SK-N-SH (cell line): Measurements from ENCODE around the gene PEX14. TPM values are rescaled to one million over a fixed set of nuclear protein-coding genes. Genes with fewer than 3 reads are reported as not detected.

Experiments used
- CTCF ChIA-PET: fragments of 300-600, 350-600 bp; formaldehyde crosslinking; extraction: SDS; loops from one replicate; lab custom pipeline; 2021; lab: Yijun Ruan, JAX
- POLR2A ChIA-PET: fragments of 350-600 bp; sonication (Branson Sonifier 250); formaldehyde crosslinking; extraction: SDS; loops from one replicate; lab custom pipeline; 2020; ENCODE audit warnings: antibody characterized with exemption, inconsistent platforms; lab: Yijun Ruan, JAX
- DNase-seq: peaks from one replicate; pipeline ENCODE4 v3.0.0; 2012
- H2AFZ ChIP-seq: fragments of 200-600 bp; sonication (generic); 2 replicates; pipeline ENCODE4 v1.8.1; 2016; ENCODE audit warnings: antibody characterized with exemption, mild to moderate bottlenecking, low read depth
- H3F3A ChIP-seq: fragments of 200-600 bp; sonication (generic); replicated peaks from 2 replicates; pipeline ENCODE3; 2016; ENCODE audit warnings: antibody characterized with exemption, mild to moderate bottlenecking; ENCODE audit not compliant: insufficient read depth
- H3K27ac ChIP-seq, 2 experiments: fragments of 200-500 bp in 1 of 2; fragments of 200-600 bp in 1 of 2; sonication (Bioruptor generic) in 1 of 2; sonication (generic), shearing (Covaris generic) in 1 of 2; 2 replicates each; pipeline versions ENCODE4 v1.5.1 to v1.6.1; 2014 to 2016; ENCODE audit warnings: low read depth in 2 of 2, inconsistent platforms in 1 of 2, low read length in 1 of 2, mild to moderate bottlenecking in 1 of 2, mixed read lengths in 1 of 2
- H3K27me3 ChIP-seq: fragments of 200-600 bp; sonication (generic), shearing (Covaris generic); 2 replicates; pipeline ENCODE4 v1.6.1; 2016; ENCODE audit warnings: mixed run types; ENCODE audit not compliant: insufficient read depth
- H3K36me3 ChIP-seq, 2 experiments: fragments of 200-500 bp in 1 of 2; fragments of 200-600 bp in 1 of 2; sonication (Bioruptor generic) in 1 of 2; sonication (generic) in 1 of 2; replicated peaks in 1 of 2; 2 replicates each; pipeline versions ENCODE3 to v1.5.1; 2014 to 2016; ENCODE audit warnings: low read length in 1 of 2, mild to moderate bottlenecking in 1 of 2; ENCODE audit not compliant: insufficient read depth in 2 of 2, control insufficient read depth in 1 of 2
- H3K4me1 ChIP-seq, 2 experiments: fragments of 200-500 bp in 1 of 2; fragments of 200-600 bp in 1 of 2; sonication (Bioruptor generic) in 1 of 2; sonication (generic), shearing (Covaris generic) in 1 of 2; 2 replicates each; pipeline versions ENCODE4 v1.5.1 to v1.6.1; 2014 to 2016; ENCODE audit warnings: low read depth in 1 of 2, low read length in 1 of 2, mixed run types in 1 of 2; ENCODE audit not compliant: insufficient read depth in 2 of 2, control insufficient read depth in 1 of 2
- H3K4me2 ChIP-seq: fragments of 200-600 bp; sonication (generic), shearing (Covaris generic); 2 replicates; pipeline ENCODE4 v1.6.1; 2017; ENCODE audit warnings: mixed run types
- H3K4me3 ChIP-seq, 2 experiments: fragments of 200-500 bp in 1 of 2; fragments of 200-600 bp in 1 of 2; sonication (Bioruptor generic) in 1 of 2; sonication (generic), shearing (Covaris generic) in 1 of 2; 2 replicates each; pipeline versions ENCODE4 v1.5.1 to v1.8.1; 2014 to 2016; ENCODE audit warnings: low read depth in 2 of 2, inconsistent platforms in 1 of 2, low read length in 1 of 2, mild to moderate bottlenecking in 1 of 2, mixed read lengths in 1 of 2, moderate library complexity in 1 of 2
- H3K79me2 ChIP-seq: fragments of 200-600 bp; sonication (generic); 2 replicates; pipeline ENCODE4 v1.8.1; 2017; ENCODE audit warnings: mild to moderate bottlenecking; ENCODE audit not compliant: insufficient read depth
- H3K9ac ChIP-seq: fragments of 200-600 bp; sonication (generic); 2 replicates; pipeline ENCODE4 v1.6.1; 2017; ENCODE audit warnings: mixed run types
- H3K9me2 ChIP-seq: fragments of 200-600 bp; sonication (generic); 2 replicates; pipeline ENCODE4 v1.6.1; 2017; ENCODE audit warnings: mixed run types
- H3K9me3 ChIP-seq: fragments of 200-600 bp; sonication (generic); 2 replicates; pipeline ENCODE4 v1.6.1; 2017; ENCODE audit warnings: mixed run types, mild to moderate bottlenecking, moderate library complexity
- H4K20me1 ChIP-seq: fragments of 200-600 bp; sonication (generic); 2 replicates; pipeline ENCODE4 v1.6.1; 2017; ENCODE audit warnings: mild to moderate bottlenecking, mixed run types; ENCODE audit not compliant: insufficient read depth
- EZH2phosphoT487 ChIP-seq: fragments of 200-600 bp; sonication (generic); IDR thresholded peaks from 2 replicates; pipeline ENCODE4 v1.6.1; 2017; ENCODE audit warnings: low read depth, mixed run types, mild to moderate bottlenecking, antibody characterized with exemption, moderate library complexity, borderline replicate concordance
- FOXJ3 ChIP-seq: sonication (generic); formaldehyde crosslinking; IDR thresholded peaks from 2 replicates; pipeline ENCODE4 v1.5.1; 2020; ENCODE audit warnings: mild to moderate bottlenecking, missing genetic modification reagents
- GABPA ChIP-seq: IDR thresholded peaks from 2 replicates; pipeline ENCODE4 v1.4.0; 2012; ENCODE audit warnings: low read depth, mild to moderate bottlenecking
- GATA2 ChIP-seq: sonication (generic); formaldehyde crosslinking; IDR thresholded peaks from 2 replicates; pipeline ENCODE4 v1.5.0; 2020; ENCODE audit warnings: mild to moderate bottlenecking, missing genetic modification reagents
- NRF1 ChIP-seq: IDR thresholded peaks from 2 replicates; pipeline ENCODE4 v1.6.1; 2012; ENCODE audit warnings: low read depth, mild to moderate bottlenecking, low read length
- POLR2AphosphoS5 ChIP-seq: IDR thresholded peaks from 2 replicates; pipeline ENCODE4 v1.6.1; 2012; ENCODE audit warnings: low read depth, low read length
- RAD21 ChIP-seq: IDR thresholded peaks from 2 replicates; pipeline ENCODE4 v1.6.1; 2012; ENCODE audit warnings: mild to moderate bottlenecking, low read length
- RCOR1 ChIP-seq: fragments of 150-350 bp; IDR thresholded peaks from 2 replicates; pipeline ENCODE4 v1.6.1; 2017; ENCODE audit warnings: antibody characterized with exemption, low read length
- RXRA ChIP-seq: IDR thresholded peaks from 2 replicates; pipeline ENCODE4 v1.4.0; 2012; ENCODE audit warnings: low read depth, mild to moderate bottlenecking, borderline replicate concordance
- TEAD4 ChIP-seq: IDR thresholded peaks from 2 replicates; pipeline ENCODE4 v1.4.0; 2012; ENCODE audit warnings: mild to moderate bottlenecking, borderline replicate concordance; ENCODE audit not compliant: insufficient read depth
- USF1 ChIP-seq: IDR thresholded peaks from 2 replicates; pipeline ENCODE4 v1.4.0; 2012; ENCODE audit warnings: low read depth, borderline replicate concordance
- YY1 ChIP-seq: IDR thresholded peaks from 2 replicates; pipeline ENCODE4 v1.4.0; 2012; ENCODE audit warnings: low read depth, mild to moderate bottlenecking
- WGBS: methylation state at CpG from one replicate; pipeline ENCODE4 v1.1.6; 2017; ENCODE audit warnings: low lambda C conversion rate; 5-methylcytosine and 5-hydroxymethylcytosine counted together
- polyA plus RNA-seq, 3 experiments: library from polyadenylated mRNA; depleted of rRNA; stranded (reverse); fragments of >200 nt; gene quantifications; 2 replicates each; pipeline ENCODE4 v1.2.3, GENCODE V29; 2012
- TF ChIP-seq, protein P1 (sequence below): IDR thresholded peaks from 2 replicates; pipeline ENCODE4; 2012

Gene PEX14
- polyA plus RNA-seq, 1 of the 3 experiments (the other 2 are of a cell fraction): 36.2 TPM

DNA sequence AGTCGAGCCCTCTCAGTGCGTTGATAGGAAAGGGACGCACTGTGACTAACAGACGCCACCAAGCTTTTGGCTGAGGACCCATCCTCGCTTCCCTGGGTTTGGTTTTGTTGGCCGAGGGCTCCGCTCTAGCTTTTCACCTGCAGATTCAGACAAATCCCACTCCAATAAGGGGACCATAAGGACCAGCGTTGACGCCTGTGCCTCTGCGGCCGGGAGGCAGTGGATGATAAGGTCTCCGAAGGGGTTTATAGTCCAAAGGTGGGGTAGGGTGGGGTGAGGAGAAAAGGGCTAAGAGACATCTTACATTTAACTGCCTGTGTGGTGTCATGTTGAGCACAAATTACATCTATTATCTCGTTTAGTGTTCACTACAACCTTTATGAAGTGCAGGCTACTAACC lies 760 bp downstream of the PEX14 start:
- H3K9me2 ChIP-seq: no peaks in the 10 kb centered on the region
- peaks cover 8 to 13% of the 10 kb centered on the region in 2 experiments; a peak in 3 of 4 replicates for H3K4me1 ChIP-seq
- POLR2A ChIA-PET: interaction anchor here (1.0 kb wide), 1 partner anchor 77 kb away, joined by 4 read pairs; the partner anchor contains the start of gene PGD
- WGBS: 8% methylated on average over 12 of the region's 13 CpGs
- H3K79me2 ChIP-seq: peaks cover 73% of the 10 kb centered on the region
- no peaks in the 10 kb centered on the region for H3K9me3 ChIP-seq
- no peak for TF ChIP-seq NRF1
- TF ChIP-seq USF1: no peak
- TF ChIP-seq, all 33 proteins: peak for 0
- H3K36me3 ChIP-seq: no peaks in the 10 kb centered on the region
- H3K4me3 ChIP-seq: peak overlapping the region; percentile 81 to 83
- no peak overlapping the region for H2AFZ ChIP-seq
- no peaks in the 10 kb centered on the region for H3K27me3 ChIP-seq
- peak overlapping the region; percentile 40 to 76; a peak in 3 of 4 replicates for H3K27ac ChIP-seq
- peak overlapping the region; percentile 86 for H3K4me2 ChIP-seq
- H3K9ac ChIP-seq: peak overlapping the region; percentile 82
- peak; percentile 19 for DNase-seq
- peaks cover 7% of the 10 kb centered on the region for H3F3A ChIP-seq
- no peaks in the 10 kb centered on the region; the same call in 1 of the 2 replicates for H4K20me1 ChIP-seq
- CTCF ChIA-PET: interaction anchor here (1.4 to 1.5 kb wide), 2 partner anchors 19 to 42 kb away, joined by 4 to 12 read pairs; no protein-coding TSS in a partner anchor

GRCh38 chr1:10479296-10479695 lies 4.5 kb downstream of the PEX14 start:
- peaks cover 93% of the 10 kb centered on the region for H3K79me2 ChIP-seq
- H4K20me1 ChIP-seq: no peaks in the 10 kb centered on the region
- no peak overlapping the region for H3K4me3 ChIP-seq
- no peaks in the 10 kb centered on the region for H3K9me3 ChIP-seq
- H3K27me3 ChIP-seq: no peaks in the 10 kb centered on the region
- H2AFZ ChIP-seq: no peak overlapping the region
- no peak for DNase-seq
- H3F3A ChIP-seq: no peaks in the 10 kb centered on the region
- POLR2A ChIA-PET: no interaction called here
- H3K36me3 ChIP-seq: peaks cover 0 to 5% of the 10 kb centered on the region in 2 experiments
- whole genome bisulfite sequencing: 85% methylated on average over 8 of the region's 8 CpGs
- TF ChIP-seq EZH2phosphoT487 (no peak), TEAD4 (no peak), YY1 (no peak), GABPA (no peak), RAD21 (no peak), RCOR1 (no peak), FOXJ3 (no peak), GATA2 (CRISPR knock-in tag) (no peak), RXRA (no peak), POLR2AphosphoS5 (no peak)
- TF ChIP-seq, protein P1, sequence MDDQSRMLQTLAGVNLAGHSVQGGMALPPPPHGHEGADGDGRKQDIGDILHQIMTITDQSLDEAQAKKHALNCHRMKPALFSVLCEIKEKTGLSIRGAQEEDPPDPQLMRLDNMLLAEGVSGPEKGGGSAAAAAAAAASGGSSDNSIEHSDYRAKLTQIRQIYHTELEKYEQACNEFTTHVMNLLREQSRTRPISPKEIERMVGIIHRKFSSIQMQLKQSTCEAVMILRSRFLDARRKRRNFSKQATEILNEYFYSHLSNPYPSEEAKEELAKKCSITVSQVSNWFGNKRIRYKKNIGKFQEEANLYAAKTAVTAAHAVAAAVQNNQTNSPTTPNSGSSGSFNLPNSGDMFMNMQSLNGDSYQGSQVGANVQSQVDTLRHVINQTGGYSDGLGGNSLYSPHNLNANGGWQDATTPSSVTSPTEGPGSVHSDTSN: no peak
- TF ChIP-seq, all 33 proteins: peak for 0
- Histone ChIP-seq H3K9me2 (no peaks in the 10 kb centered on the region), H3K9ac (no peak overlapping the region), H3K4me2 (no peak overlapping the region), H3K27ac (no peak overlapping the region), H3K4me1 (peaks cover 0 to 6% of the 10 kb centered on the region in 2 experiments; a peak in 1 of 4 replicates)
- CTCF ChIA-PET: interaction anchor here (0.7 to 1.6 kb wide), 3 partner anchors 15 to 28 kb away, joined by 3 to 4 read pairs (median 4); no protein-coding TSS in a partner anchor
